Measurements from ENCODE around the gene PRX.

The PRX gene

DNA sequence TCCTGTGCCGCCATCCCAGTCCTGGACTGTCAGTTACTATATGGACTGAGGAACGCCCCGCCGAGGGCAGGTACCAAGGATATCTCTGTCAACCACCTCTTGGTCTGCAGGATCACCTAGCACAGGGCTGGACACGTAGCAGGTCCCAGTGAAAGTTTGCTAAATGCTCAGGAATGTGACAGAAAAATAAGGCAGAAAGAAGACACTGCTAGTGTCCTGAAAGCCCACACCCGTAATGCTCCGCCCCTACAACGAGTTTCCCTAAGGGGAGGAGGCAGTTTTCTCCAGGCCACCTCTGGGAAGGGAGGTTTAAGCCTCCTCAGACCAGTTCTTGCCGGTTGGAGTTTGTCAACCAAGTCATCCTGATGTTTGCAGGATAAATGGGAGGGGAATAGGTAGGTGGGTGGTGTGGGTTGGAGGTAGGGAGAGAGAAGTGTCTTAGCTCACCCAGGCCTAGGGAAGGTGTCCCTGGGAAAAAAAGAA, 32.6 kb upstream of the PRX start:
- Mint-ChIP-seq H3K4me1 (peaks cover 33% of the 10 kb centered on the region), H3K36me3 (ENCODE audit: low read depth) (peaks cover 24% of the 10 kb centered on the region), H3K27ac (peak overlapping the region; percentile 91 to 98 (median 96)), H3K27me3 (ENCODE audit: low read depth) (peaks cover 4% of the 10 kb centered on the region), H3K9me3 (no peaks in the 10 kb centered on the region), H3K4me3 (peak overlapping the region; percentile 79 to 86 (median 82))
- TF ChIP-seq, protein P1, sequence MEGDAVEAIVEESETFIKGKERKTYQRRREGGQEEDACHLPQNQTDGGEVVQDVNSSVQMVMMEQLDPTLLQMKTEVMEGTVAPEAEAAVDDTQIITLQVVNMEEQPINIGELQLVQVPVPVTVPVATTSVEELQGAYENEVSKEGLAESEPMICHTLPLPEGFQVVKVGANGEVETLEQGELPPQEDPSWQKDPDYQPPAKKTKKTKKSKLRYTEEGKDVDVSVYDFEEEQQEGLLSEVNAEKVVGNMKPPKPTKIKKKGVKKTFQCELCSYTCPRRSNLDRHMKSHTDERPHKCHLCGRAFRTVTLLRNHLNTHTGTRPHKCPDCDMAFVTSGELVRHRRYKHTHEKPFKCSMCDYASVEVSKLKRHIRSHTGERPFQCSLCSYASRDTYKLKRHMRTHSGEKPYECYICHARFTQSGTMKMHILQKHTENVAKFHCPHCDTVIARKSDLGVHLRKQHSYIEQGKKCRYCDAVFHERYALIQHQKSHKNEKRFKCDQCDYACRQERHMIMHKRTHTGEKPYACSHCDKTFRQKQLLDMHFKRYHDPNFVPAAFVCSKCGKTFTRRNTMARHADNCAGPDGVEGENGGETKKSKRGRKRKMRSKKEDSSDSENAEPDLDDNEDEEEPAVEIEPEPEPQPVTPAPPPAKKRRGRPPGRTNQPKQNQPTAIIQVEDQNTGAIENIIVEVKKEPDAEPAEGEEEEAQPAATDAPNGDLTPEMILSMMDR (IDR thresholded peaks at IDR 0.05; ENCODE audit: unreplicated experiment in 3 of 3) = no peak

DNA sequence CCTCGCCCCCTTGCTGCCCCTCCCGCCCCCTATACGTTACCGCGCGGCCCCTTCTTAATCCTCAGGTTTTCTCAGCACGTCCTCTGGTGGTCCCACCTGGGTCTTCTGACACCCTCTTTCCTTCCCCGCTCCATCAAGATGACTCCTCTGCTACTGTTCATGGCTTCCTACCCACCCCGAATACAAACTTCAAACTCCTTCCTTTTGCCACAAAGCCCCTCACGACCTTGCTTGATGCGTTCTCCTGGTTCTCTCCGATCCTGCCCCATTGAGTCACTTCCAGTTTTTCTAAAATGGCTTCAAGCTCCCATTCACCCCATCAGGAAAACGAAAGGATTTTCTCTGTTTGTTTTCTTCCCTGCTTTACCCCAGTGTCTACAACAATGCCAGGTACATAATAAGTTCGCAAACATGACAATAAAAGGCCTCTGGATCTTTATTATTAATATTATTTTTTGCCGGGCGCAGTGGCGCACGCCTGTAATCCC, 31.7 kb upstream of the PRX start:
- Mint-ChIP-seq H3K27me3 (ENCODE audit: low read depth) (peaks cover 4% of the 10 kb centered on the region), H3K4me3 (peak overlapping the region; percentile 95 to 100 (median 99)), H3K4me1 (peaks cover 34% of the 10 kb centered on the region), H3K27ac (peak overlapping the region; percentile 98 to 99 (median 99)), H3K36me3 (ENCODE audit: low read depth) (peaks cover 27% of the 10 kb centered on the region), H3K9me3 (no peaks in the 10 kb centered on the region)
- TF ChIP-seq, protein P1 (IDR thresholded peaks at IDR 0.05; ENCODE audit: unreplicated experiment in 3 of 3) = peak in 2 of 3 experiments; percentile 31 to 46

DNA sequence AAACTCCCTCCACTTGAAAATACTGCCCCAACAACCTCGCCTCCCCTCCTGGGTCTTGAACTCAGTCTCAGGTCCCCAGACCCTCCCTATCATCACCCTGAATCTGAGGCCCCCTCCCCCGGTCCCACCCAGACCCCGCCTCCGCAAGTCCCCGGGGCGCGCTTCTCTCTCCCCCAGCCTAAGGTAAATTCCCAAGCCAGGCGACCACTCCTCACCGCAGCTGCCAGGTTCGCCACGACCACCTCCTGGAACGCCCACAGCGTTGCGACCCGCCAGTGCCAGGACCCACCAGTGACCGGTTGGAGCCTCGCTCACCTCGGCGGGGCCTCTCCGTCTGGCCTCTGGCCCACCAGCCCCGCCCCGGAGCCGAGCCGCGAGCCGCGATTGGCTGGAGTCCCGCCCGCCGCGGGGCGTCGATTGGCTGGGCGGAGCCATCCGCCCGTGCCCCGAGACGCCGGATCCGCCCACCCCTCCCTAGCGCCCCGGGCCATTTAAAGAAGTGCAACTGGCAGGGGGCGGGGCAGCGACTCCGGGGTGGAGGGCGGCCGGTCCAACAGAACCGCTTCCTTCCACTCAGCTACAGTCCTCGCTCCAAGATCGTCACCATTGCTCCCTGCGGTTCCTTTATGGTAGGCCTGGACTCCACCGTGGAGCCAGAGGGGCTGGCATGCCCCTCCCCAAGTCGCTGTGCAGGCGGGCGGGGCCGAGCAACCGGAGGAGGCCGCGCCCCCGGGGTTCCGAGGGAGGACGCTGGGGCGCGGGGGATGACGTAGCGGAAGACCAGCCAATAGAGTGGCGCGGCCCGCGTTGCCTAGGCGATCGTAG, 31.0 kb upstream of the PRX start, which contains the start of gene SERTAD3:
Gene SERTAD3 (minus strand): TSS at position 336 of the 825 bp plus-strand sequence. CDS start 2,255 bp downstream, outside the sequence.
- TF ChIP-seq, protein P1 (IDR thresholded peaks at IDR 0.05; ENCODE audit: unreplicated experiment in 3 of 3) = no peak
- peak within 1 kb of the TSS; percentile 98 to 99 (median 99) for H3K27ac Mint-ChIP-seq
- H3K36me3 Mint-ChIP-seq (ENCODE audit: low read depth) = peaks cover 24% of the 10 kb centered on the region
- no peaks in the 10 kb centered on the region for H3K9me3 Mint-ChIP-seq
- H3K4me1 Mint-ChIP-seq = peaks cover 34% of the 10 kb centered on the region
- peak within 1 kb of the TSS; percentile 95 to 100 (median 99) for H3K4me3 Mint-ChIP-seq
- H3K27me3 Mint-ChIP-seq (ENCODE audit: low read depth) = peaks cover 4% of the 10 kb centered on the region

DNA sequence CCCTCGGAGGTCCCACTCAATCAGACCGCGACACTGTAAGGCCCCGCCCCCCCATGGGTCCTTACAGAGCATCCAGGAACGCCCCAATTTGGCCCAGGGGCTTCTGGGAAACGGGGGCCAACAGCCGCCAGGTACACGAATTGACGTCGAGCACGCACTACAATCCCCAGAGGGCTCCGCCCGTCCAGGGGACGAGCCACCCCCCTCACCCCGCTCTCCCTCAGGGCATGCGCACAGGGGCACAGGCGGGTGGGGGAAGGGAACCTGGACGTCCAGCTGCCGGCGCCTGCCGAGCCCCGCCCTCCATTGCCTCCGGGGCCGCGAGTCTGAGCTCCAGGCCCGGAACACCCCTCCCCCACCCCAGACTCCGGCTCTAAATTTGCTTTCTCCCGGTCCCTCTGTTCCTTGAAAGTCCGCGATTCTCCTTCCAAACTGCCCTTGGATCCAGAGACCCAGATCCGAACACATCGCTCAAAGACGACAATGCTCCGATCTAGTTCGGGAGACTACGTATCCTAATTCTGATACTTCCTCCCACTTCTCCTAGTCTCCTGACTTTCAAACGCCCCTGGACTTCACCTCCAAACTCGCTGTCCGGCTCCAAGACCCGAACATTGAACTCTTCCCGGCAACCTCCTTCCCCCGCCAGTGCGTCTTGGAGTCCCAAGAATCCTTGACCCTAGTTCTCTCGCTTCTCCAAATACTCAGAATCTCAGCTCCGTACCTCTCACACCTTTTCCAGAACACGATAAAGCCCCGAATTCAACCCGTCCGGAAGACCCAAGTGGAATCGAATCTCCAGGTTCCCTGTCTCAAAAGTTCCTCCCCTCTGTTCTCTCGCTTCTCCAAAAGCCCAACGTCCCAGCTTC, 30.2 kb upstream of the PRX start:
- peaks cover 25% of the 10 kb centered on the region for H3K36me3 Mint-ChIP-seq (ENCODE audit: low read depth)
- TF ChIP-seq, protein P1 (IDR thresholded peaks at IDR 0.05; ENCODE audit: unreplicated experiment in 3 of 3) = no peak

DNA sequence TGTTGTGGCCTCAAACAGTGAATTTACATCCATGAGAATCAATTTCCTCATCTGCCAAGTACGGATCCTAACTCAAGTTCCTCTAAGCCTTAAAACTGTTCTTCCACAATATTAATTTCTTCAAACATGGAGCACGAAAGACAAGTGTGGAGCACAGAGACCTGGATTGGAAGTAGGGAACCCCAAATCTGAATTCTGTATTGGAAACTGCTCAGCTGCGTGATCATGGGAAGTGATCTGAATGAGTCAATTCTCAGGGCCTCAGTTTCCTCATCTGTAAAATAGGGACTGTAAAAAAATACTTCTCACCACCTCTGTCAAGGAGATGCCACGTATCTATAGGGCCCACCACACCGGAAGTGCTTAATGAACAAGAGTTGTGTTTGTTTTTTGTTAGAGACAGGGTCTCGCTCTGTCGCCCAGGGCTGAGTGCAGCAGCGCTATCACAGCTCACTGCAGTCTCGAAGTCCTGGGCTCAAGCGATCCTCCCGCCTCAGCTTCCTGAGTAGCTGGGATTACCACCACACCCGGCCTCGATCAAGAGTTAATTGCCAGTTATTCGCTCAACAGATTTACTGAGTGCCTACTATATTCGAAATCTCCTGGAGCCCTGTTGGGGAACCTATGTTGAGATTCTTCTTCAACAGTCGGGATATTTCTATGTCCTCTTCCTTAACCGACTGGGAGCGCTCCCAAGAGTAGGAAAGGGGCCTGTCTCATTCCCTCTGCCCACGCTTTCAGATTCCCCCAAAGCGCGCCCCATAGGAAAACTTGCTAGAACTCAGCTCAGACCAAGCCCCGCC, 29.4 kb upstream of the PRX start:
- TF ChIP-seq, protein P1 (IDR thresholded peaks at IDR 0.05; ENCODE audit: unreplicated experiment in 3 of 3) = no peak

More for the DNA sequence above, 30.2 kb upstream of the PRX start:
- Mint-ChIP-seq H3K4me3 (peak overlapping the region; percentile 95 to 100 (median 99)), H3K27ac (peak overlapping the region; percentile 98 to 99 (median 99)), H3K9me3 (no peaks in the 10 kb centered on the region), H3K27me3 (ENCODE audit: low read depth) (peaks cover 4% of the 10 kb centered on the region), H3K4me1 (peaks cover 34% of the 10 kb centered on the region)

More for the DNA sequence above, 29.4 kb upstream of the PRX start:
- Mint-ChIP-seq H3K4me3 (peak overlapping the region; percentile 95 to 100 (median 99)), H3K27ac (peak overlapping the region; percentile 98 to 99 (median 99)), H3K9me3 (no peaks in the 10 kb centered on the region), H3K27me3 (ENCODE audit: low read depth) (peaks cover 4% of the 10 kb centered on the region), H3K4me1 (peaks cover 37% of the 10 kb centered on the region), H3K36me3 (ENCODE audit: low read depth) (peaks cover 29% of the 10 kb centered on the region)

All from nephron (organoid).